Stimulated activated naive CD8-positive, alpha-beta T cell treated with anti-CD3 and anti-CD28 coated beads, Interleukin-15, Interleukin-2, amounts not matched to agents 100 U/mL and 50 U/mL, for 24 hours (primary cell): ENCODE data around the gene IL17RE.
"Not testable (repeated sequence)": the region's sequence is repeated elsewhere in the genome, so short reads cannot be mapped to it uniquely, and the experiment has no call there.

ENCODE experiments used
- ATAC-seq: fragments of 150-1000 bp; cut with Tn5 transposase; one replicate; pipeline ENCODE4 v1.10.0; 2021
- DNase-seq: peaks from one replicate; pipeline ENCODE4 v3.0.0; 2021

The IL17RE gene

DNA sequence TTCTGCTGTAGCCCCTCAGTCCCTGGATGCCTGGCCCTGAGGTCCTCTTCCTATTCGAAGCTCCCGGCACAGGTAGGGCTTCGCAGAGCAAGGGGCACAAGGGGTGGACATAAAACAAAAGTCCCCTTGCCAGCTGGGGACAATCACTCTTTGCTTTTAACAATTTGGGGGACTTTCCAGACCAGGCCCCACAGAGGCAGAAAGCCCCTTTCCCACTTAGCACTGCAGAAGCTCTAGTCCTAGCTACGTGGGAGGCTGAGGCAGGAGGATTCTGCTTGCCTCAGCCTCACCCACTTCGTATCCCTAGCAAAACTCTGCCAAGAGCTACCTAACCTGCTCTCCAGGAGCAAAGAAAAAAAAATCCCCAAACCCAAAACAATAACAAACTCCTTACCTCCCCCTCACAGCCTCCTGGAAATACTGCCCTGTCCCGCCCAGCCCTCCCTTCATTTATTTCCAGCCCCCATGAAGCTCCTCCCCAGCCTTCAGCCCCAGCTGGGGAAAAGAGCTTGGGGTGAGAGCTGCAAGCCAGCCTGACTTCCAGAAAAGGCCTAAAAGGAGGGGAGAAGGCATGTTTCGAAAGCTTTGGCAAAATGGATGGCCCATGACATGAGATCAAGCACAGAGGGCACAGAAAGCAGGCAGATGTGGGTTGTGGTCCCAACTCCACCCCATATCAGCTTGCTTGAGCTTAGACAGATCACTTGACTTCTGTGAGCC lies 22.7 kb upstream of the IL17RE start, which contains the start of gene CIDEC:
TSS of gene CIDEC (minus strand) at position 424 of the 720 bp plus-strand sequence. CDS start 1,767 bp downstream, outside the sequence.
- DNase-seq (no peak), ATAC-seq (no peak)

DNA sequence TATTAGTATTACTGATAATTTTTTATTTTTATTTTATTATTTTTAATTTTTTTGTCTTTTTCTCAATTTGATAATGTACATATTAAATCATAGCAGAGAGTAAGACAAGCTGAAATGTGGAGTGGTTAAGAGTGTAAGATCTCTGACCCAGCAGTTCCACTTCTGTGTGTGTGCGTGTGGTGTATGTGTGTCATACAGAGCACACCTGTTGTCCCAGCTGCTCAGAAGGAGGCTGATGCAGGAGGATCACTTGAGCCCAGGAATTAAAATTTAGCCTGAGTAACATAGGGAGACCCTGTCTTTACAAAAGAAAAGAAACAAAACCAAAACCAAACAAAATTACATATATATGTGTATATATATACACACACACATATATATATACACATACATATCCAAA lies 21.2 kb upstream of the IL17RE start:
- ATAC-seq (no peak), DNase-seq (no peak)

DNA sequence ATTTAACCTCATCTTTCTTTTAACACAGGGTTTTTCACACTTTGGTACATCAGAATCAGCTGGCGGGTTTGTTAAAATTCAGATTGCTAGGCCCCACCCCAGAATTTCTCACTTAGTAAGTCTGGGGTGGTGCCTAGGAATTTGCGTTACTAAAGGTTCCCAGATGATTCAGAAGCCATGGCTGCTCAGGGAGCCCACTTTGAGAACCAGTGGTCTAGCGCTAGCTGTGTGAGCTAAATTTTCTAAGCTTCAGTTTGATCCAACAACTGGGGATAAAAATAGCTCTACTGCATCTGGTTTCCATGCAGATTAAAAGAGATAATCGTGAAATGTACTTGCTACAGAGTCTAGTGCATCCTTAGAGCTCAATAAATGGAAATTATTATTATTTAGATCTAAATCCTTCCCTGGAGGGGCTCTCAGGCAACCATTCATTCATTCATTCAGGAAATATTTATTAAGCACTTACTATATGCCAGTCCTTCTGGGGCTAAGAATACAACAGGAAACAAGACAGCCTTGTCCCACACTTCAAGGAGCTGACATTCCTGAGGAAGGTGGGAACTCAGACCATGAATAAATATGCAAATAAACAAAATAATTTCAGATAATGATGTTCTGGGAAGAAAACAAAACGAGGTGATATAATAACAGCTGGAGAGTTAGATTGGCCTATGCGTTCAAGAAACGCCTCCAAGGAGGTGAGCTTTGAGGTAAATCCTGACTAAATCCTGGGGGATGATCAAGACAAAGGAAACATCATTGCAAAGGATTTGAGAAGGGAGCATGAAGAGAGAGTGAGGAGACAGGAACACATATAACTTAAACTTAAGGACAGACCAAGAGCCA lies 18.7 kb upstream of the IL17RE start:
- ATAC-seq (no peak), DNase-seq (no peak)

DNA sequence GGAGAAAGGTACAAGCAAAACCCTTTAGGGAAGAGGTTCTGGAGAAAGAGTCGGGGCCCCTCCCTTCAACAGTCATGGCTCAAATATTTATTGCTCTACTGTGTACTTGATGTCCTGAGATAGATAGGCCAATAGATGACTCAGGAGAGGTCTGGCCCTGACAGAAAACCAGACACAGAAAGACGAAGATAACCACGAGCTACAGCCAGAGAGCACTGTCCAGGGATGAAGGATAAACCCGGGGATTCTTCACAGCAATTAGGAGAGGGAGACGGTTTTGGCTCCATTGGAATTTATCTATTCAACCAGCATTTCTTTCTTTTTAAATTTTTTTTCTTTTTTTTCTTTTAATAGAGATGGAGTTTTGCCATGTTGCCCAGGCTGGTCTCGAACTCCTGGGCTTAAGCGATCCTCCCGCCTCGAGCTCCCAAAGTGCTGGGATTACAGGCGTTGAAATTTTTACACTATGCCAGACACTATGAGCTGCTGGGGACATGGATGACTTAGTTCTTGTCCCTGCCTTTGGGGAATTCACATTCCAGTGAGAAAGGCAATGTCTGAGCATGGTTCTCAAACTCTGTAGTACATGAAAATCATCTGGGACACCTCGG lies 18.0 kb upstream of the IL17RE start:
- ATAC-seq (no peak), DNase-seq (no peak)

DNA sequence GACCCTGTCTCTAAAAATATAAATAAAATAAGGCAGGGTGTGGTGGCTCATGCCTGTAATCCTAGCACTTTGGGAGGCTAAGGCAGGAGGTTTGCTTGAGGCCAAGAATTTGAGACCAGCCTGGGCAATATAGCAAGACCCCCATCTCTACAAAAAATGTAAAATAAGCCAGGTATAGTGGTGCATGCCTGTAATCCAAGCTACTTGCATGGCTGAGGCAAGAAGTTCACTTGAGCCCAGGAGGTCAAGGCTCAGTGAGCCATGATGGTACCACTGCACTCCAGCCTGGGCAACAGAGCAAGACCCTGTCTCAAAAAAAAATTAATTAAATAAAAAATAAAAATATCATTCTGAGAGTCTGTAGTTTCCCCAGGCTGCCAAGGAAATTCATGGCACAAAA lies 16.3 kb upstream of the IL17RE start:
- DNase-seq (no peak), ATAC-seq (no peak)

DNA sequence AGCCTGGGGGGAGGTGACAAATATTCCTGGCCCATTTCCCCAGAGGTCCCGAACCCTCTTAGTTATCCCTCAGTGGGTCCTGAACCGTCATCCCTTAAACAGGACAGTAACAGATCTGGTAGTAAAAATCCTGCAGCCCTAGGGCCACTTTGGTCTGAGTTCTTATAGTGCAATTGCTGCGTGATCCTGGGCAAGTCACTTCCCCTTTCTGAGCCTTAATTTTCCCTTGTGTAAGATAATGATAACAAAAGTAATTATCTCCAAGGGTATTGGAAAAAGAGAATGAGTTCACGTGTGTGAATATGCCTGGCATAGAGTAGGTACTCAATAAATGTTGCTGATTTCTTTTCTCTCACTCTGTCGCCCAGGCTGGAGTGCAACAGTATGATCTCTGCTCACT lies 15.2 kb upstream of the IL17RE start:
- no peak for ATAC-seq
- DNase-seq: no peak

DNA sequence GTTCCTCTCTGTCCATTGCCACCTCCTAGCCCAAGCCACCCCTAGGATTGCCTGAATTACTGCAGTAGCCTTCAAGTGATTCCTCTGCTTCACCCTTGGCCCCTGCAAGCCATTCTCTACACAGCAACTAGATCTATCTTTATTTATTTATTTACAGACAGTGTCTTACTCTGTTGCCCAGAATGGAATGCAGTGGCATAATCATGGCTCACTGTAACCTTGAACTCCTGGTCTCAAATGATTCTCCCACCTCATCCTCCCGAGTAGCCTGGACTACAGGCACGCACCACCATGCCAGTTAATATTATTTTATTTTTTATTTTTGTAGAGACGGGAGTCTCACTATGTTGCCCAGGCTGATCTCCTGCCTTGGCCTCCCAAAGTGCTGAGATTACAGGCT lies 14.1 kb upstream of the IL17RE start:
- ATAC-seq: no peak
- no peak for DNase-seq

DNA sequence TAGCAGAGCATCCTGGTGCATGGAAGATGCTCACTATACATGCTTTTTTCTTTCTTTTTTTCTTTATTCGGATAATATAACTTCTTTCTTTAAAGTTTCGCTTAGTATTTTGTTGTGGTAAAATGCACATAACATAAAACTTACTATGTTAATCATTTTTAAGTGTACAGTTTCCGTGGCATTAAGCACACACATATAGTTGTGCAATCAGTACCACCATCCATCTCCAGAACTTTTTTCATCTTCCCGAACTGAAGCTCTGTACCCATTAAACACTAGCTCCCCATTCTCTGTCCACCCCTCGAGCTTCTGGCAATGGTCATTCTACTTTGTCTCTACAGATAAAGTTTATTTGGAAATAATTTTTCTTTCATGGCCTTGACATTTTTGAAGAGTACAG lies 13.2 kb upstream of the IL17RE start:
- ATAC-seq (no peak), DNase-seq (no peak)

DNA sequence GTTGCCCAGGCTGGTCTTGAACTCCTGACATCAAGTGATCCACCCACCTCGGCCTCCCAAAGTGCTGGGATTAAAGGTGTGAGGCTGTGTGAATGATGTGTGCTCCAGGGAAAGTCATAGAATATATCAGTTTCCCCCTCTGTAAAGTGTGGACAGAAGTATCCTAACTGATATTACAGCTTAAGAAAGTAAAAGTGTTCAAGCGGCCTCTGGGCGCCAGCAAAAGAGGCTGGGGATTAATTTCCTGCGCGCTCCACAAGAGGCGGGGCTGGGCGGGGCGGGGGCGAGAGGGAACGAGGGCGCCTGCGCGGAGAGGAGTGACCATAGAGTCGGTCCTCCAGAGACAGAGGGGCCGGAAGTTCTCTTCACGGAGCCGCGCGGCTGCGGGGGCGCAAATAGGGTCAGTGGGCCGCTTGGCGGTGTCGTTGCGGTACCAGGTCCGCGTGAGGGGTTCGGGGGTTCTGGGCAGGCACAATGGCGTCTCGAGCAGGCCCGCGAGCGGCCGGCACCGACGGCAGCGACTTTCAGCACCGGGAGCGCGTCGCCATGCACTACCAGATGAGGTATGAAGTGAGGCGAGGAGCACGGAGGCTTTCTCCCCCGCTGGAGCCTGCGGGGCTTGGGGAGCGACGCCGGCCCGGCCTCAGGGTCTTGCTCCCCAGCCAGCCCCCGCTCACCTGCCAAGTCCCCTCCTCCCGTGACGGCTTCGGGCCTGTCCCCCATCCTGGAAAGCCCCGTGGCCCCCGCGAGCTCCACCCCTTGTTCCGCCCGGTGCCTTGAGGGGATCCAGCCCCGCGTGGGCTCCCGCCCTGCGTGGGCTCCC lies 12.2 kb upstream of the IL17RE start, which contains the start of gene JAGN1:
TSS of gene JAGN1 (plus strand) at position 362 of the 823 bp plus-strand sequence. CDS start at position 475, 113 bp downstream.
- peak; percentile 93 for DNase-seq

DNA sequence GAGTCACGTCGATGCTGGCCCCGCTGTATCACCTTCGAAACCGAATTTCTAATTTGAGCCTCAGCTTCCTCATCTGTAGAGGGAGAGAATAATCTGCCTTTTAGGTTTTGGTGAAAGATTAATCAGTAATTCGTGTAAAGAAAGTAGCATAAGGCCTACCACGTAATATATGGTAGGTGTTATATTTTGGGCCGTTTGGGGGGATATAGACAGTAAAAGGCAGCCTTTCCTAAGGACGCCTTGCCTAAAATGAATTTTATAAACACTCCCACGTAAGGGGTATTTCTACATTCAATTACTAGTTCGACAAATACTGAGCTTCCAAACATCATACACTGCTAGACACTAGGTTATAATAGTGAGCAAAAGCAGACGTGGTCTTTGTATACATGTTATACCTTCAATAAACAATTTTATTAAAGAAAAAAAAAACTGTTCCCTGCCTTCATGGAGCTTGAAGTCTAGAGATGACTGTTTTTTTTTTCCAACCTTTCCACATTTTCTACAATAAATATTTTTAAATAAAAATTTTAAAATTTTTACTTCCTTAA lies 11.5 kb upstream of the IL17RE start:
- ATAC-seq: no peak
- DNase-seq: no peak

More for the DNA sequence above, 12.2 kb upstream of the IL17RE start, which contains the start of gene JAGN1:
- ATAC-seq: peak; percentile 82

DNA sequence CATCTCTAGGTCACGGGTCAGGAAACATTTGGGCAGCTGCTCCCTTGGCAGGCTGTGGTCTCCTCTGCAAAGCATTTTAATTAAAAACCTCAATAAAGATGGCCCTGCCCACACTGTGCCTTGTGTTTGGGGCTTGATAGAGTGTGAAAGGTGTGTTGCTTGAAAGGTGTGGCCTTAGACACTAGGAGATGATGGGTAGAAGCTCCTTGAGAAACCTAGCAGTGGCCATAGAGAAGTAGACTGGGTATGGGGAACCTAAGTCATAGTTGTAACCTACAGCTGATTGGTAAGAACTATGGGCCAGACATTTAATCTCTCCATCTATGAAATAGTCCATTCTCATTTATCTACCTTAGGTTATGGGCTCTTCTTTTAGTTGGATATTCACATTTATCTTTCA lies 8.9 kb upstream of the IL17RE start:
- no peak for ATAC-seq
- no peak for DNase-seq

DNA sequence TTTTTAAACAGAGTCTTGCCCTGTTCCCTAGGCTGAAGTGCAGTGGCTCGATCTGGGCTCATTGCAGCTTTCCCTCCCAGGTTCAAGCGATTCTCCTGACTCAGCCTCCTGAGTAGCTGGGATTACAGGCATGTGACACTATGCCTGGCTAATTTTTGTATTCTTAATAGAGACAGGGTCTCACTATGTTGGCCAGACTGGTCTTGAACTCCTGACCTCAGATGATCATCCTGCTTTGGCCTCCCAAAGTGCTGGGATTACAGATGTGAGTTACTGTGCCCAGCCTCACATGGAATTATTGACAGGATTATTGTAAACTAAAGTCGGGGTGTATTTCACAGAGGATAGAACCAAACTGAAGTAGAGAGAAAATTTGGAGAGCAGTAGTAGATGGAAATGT lies 6.9 kb upstream of the IL17RE start:
- not testable (repeated sequence) for ATAC-seq, DNase-seq

DNA sequence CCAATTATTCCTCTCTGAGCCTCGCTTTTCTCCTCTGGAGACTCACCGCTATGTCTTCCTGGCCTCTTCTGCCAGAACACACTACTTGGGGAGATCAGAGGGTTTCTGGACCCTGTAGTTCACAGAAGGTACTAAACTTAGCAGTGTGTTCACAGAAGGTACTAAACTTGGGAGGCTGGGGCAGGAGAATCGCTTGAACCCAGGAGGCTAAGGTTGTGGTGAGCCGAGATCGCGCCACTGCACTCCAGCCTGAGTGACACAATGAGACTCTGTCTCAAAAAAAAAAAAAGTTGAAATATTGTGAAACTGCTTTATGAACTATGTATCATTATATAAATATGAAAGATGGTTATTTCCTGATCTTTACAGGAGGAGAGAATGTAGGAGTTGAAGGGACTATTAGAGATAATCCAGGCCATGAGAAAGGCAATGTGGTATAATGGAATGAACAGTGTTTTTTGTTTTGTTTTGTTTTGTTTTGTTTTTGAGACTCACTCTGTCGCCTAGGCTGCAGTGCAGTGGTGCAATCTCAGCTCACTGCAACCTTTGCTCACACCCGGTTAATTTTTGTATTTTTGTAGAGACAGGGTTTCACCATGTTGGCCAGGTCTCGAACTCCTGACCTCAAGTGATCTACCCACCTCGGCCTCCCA lies 5.8 kb upstream of the IL17RE start:
- not testable (repeated sequence) for DNase-seq, ATAC-seq

DNA sequence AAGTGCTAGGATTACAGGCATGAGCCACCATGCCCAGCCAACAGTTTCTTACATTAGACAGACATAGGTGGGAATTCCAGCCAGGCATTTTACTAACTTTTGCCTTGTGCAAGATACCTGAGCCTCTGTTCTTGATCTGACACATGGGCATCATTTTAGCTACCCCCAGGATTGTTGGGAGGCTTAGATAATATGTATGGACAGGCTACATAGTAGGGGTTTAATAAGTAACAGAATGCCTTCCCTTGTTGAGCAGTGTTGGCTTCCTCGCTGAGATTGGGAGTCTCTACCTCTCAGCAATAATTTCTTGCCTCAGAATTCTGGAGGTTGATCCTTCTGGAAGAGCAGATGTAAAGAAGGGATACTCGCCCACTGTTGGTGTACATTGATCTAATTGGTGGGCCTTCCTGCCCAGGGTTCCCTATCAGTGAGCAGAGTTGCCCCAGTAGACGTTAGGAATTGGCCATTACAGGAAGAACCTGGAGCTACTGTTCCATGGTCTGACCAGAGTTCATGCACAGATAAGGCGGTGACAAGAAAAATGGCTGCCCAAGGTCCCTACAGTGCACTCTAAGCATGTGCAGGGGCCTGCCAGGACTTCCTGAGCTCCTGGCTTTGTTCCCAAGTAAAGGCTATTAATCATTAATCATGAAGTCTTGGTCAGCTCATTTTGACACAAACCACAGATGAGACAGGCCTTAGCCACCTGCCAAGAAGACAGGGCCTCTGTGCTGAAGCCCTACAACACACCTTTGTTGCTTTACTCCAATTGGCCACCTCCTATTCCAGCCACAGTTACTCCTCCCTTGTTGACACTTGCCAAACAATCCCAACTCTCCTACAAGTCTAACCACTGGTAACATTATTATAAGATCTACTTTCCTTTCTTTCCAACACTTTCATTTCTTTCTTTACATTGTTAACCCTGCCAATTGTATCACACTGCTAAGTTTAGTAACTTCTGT lies 5.0 kb upstream of the IL17RE start:
- no peak for DNase-seq
- no peak for ATAC-seq

DNA sequence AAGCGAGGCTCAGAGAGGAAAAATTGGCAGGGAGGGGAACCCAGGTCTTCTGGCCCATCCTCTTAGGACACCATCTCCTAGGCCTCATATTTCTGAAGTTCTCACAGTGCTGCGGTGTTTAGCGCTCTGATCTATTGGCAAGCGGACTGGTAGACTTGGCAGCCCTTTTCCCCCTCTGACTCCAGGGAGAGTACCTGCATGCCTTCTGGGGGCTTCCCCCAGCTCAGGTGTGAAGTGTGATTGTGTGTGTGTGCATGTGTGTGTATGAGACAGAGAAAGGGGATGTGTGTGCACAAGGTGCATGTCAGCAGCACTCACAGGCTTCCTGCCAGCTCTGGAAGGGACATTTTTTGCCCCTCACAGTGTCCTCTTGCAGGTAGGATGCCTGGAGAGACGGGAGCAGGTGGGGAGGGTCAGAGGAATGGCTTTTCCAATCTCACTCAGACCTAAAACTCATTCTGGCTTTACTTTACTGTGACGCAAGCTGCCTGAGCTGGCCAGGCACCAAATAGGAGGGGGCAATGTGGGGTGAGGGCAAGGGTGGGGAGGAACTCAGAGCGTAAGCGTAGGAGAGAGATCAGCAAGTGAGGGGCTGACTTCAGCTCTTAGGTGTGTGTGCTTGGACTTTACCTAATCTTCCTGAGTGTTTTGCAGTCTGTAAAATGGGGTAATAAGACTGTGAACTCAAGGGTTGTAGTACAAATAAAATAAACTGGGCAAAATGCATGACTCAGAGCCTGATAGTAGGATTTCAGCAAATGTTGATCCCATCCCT lies 4.0 kb upstream of the IL17RE start:
- ATAC-seq (no peak), DNase-seq (no peak)

DNA sequence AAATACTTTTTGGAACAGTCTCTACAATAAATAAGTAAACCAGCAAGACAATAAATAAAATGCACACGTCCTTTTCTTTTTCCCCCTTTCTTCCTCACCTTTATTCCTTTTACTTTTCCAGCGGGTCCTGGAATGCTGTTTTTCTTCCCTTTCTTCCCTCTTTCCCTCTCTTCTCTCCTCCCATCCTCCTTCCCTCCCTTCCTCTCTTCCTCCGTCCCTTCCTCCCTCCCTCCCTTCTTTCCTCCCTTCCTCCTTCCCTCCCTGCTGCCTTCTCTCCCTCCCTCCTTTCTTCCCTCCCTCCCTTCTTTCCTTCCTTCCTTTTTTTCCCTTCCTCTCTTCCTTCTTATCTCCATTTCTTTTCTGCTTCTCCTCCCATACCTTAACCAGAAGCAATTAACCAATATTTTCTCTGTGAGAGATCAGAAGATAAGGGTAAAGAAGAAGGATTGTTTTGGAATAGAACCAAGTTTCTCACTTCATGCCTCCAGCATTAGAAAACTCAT lies 3.3 kb upstream of the IL17RE start:
- DNase-seq (no peak), ATAC-seq (no peak)

DNA sequence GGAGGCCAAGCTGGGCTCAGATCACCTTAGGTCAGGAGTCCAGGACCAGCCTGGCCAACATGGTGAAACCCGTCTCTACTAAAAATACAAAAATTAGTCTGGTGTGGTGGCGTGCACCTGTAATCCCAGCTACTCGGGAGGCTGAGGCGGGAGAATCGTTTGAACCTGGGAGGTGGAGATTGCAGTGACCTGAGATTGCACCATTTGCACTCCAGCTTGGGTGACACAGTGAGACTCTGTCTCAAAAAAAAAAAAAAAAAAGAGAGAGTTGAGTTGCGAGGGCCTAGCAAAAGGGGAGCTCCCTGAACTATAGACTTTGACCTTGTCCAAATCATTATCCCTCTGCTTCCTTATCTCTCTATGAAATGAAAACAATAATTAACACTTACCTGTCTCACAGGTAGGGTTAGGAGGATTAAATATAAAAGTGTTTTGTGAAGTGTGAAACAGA lies 1.7 kb upstream of the IL17RE start:
- not testable (repeated sequence) for DNase-seq, ATAC-seq

DNA sequence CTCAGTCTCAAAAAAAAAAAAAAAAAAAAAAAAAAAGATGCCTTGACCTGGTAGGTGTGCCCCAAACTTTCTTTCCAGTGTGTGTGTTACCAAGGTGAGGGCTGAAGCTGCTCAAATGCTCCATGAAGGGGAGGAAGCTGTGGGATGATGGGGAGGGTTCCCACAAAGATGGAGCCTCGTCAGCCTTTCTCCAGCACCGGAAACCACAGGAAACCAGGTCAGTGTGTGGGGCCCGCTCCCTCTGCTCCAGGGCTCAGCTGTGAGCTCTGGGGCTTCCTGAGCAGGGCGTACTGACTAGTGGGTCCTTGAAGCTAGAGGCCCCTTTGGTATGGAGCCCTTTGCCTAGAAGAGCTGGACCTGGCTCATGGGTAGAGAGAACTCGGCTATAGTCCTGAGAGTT lies 681 bp upstream of the IL17RE start:
- peak; percentile 50 for DNase-seq
- ATAC-seq: peak; percentile 70

DNA sequence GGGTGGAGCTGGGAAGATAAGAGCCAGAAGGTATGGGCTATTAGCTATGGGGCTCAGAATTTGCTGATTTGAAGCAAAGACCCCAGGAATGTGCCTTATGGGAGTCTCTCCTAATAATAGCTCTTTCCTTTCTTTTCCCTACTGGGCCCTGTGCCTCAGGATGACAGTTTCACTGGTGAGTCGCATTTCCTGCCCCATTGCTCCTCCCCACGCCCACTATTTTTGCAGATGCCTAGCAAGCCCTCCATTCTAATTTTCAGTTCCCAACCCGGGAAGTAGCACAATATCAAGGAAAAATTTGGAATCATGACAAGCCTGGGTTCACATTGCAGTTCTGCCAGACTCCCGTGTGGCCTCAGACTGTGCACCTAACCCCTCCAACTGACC lies 583 bp downstream of the IL17RE start:
- no peak for ATAC-seq
- DNase-seq: peak; percentile 37
